DOHH2 (cell line): ENCODE results near the gene RASGRP4.

Experiments
- CTCF ChIP-seq: fragments of 200-600 bp; sonication (generic); IDR thresholded peaks from one replicate; pipeline ENCODE4 v1.5.1; 2014; ENCODE audit warnings: antibody characterized with exemption, mild to moderate bottlenecking, low read depth, low read length; ENCODE audit not compliant: poor library complexity, severe bottlenecking
- EZH2phosphoT487 ChIP-seq: fragments of 200-600 bp; sonication (generic); IDR thresholded peaks from 2 replicates; pipeline ENCODE4 v1.6.1; 2017; ENCODE audit warnings: borderline replicate concordance, mild to moderate bottlenecking, antibody characterized with exemption, low read length, moderate library complexity, mixed read lengths

GRCh38 chr19:38370299-38370698, 55.7 kb downstream of the RASGRP4 start:
- TF ChIP-seq CTCF (no peak), EZH2phosphoT487 (no peak)
